ENCODE results near the gene EMID1. TPM values are rescaled to one million over a fixed set of nuclear protein-coding genes. Genes with fewer than 3 reads are reported as not detected.

The EMID1 gene
- total RNA-seq, 1 experiment from 2014 or later: 9.6 TPM

GRCh38 chr22:29208879-29209623, 3.4 kb downstream of the EMID1 start:
- BruUV-seq (replicated peaks): no TSS peak
- no peak overlapping the region for H3K4me2 ChIP-seq (ENCODE audit: low read length)
- H2AFZ ChIP-seq (ENCODE audit: low read depth, low read length, poor library complexity, severe bottlenecking): no peak overlapping the region
- ChIA-PET POLR2A (no interaction called here), CTCF (no interaction called here), RAD21 (ENCODE audit: low non-redundant PET in 1 of 2, low total read pairs in 2 of 2, uncharacterized antibody in 2 of 2, unreplicated experiment in 2 of 2) (interaction anchor here in 1 of 2 experiments (0.7 kb wide), 1 partner anchor 151 kb away, joined by 3 read pairs; no protein-coding TSS in a partner anchor)
- H3K79me2 ChIP-seq (ENCODE audit: insufficient read depth, low read length): no peaks in the 10 kb centered on the region
- no peak overlapping the region for H3K9ac ChIP-seq (ENCODE audit: low read length)
- H3K27me3 ChIP-seq (ENCODE audit: insufficient read depth, low read length): no peaks in the 10 kb centered on the region
- TF ChIP-seq CBX3 (IDR thresholded peaks at IDR 0.05; ENCODE audit: low read depth): no peak
- TF ChIP-seq ATF3 (IDR thresholded peaks at IDR 0.05): no peak
- no peak for TF ChIP-seq MAX (IDR thresholded peaks at IDR 0.05)
- no peak for TF ChIP-seq RAD21 (IDR thresholded peaks at IDR 0.05; ENCODE audit: low read depth)
- no peak for TF ChIP-seq YY1 (IDR thresholded peaks at IDR 0.05; ENCODE audit: extremely low read depth, insufficient replicate concordance, low read depth, low read length)
- TF ChIP-seq SIN3A (IDR thresholded peaks at IDR 0.05; ENCODE audit: low read depth): no peak
- no peak for TF ChIP-seq CEBPB (IDR thresholded peaks at IDR 0.05; ENCODE audit: low read depth)
- no peak for TF ChIP-seq EGR1 (IDR thresholded peaks at IDR 0.05; ENCODE audit: low read depth)
- TF ChIP-seq EZH2phosphoT487 (IDR thresholded peaks at IDR 0.05; ENCODE audit: borderline replicate concordance): no peak
- TF ChIP-seq ELF1 (IDR thresholded peaks at IDR 0.05; ENCODE audit: borderline replicate concordance, low read depth): no peak
- TF ChIP-seq POLR2A (IDR thresholded peaks at IDR 0.05; ENCODE audit: borderline replicate concordance, extremely low read depth, insufficient read depth, insufficient read length): no peak
- H4K20me1 ChIP-seq (ENCODE audit: insufficient read depth): no peaks in the 10 kb centered on the region
- DNase-seq (ENCODE audit: low read depth, low spot score) (no peak), ATAC-seq (no peak)
- no peak overlapping the region for H3K27ac ChIP-seq (ENCODE audit: low read depth, low read length)
- no peaks in the 10 kb centered on the region for H3K9me2 ChIP-seq (ENCODE audit: insufficient read depth)
- intact Hi-C loops (cut with micrococcal nuclease): loop anchor here (5.0 kb wide), 1 partner anchor 148 kb away; no protein-coding TSS in a partner anchor
- H3K9me3 ChIP-seq (ENCODE audit: control insufficient read depth in 1 of 2, insufficient read depth in 1 of 2, low read depth in 1 of 2, low read length in 2 of 2): no peaks in the 10 kb centered on the region
- no peaks in the 10 kb centered on the region for H3K36me3 ChIP-seq (ENCODE audit: control insufficient read depth in 1 of 2, insufficient read depth in 2 of 2, low read length in 2 of 2)
- H3K4me1 ChIP-seq (ENCODE audit: control insufficient read depth in 1 of 2, insufficient read depth in 2 of 2, low read length in 2 of 2): peaks cover 4 to 18% of the 10 kb centered on the region in 2 experiments; a peak in 3 of 4 replicates
- no peak overlapping the region for H3K4me3 ChIP-seq (replicated peaks in 1 of 2; ENCODE audit: low read depth in 1 of 2, low read length in 2 of 2)
